Cardiac septum (tissue), 1 donor: ENCODE measurements around the gene ZMIZ1. TPM values are rescaled to one million over a fixed set of nuclear protein-coding genes. Genes with fewer than 3 reads are reported as not detected.

Experiments
- DNase-seq: peaks from one replicate; pipeline ENCODE4 v3.0.0-alpha.2; 2020; ENCODE audit warnings: low spot score
- intact Hi-C: fragments of 100-400 bp; cut with DNase I; formaldehyde crosslinking; loops from one replicate; pipeline ENCODE4 v1.14.0; 2022
- total RNA-seq: library from RNA; stranded (reverse); fragmentation: NEBNext Ultra II Directional; extraction: Animal tissue kit (Norgen Biotek cat#: 25700); gene quantifications from one replicate; pipeline ENCODE4 v1.2.1, GENCODE V29; 2021
- donor health status: DM: no; HTN: no; CAD: no.

ZMIZ1 gene
- total RNA-seq, 1 donor from 2014 or later = 40.7 TPM

- intact Hi-C loops = no loop called here
- no peak for DNase-seq
Observed at GRCh38 chr10:79140085-79140793, 71.5 kb downstream of the ZMIZ1 start.

GRCh38 chr10:79140855-79141254, 72.1 kb downstream of the ZMIZ1 start:
- intact Hi-C loops = no loop called here
- DNase-seq = no peak

GRCh38 chr10:79142064-79142491, 73.3 kb downstream of the ZMIZ1 start:
- intact Hi-C loops = no loop called here
- no peak for DNase-seq

- intact Hi-C loops = no loop called here
- no peak for DNase-seq
Observed at GRCh38 chr10:79142522-79143309, 74.0 kb downstream of the ZMIZ1 start.

- intact Hi-C loops = no loop called here
- DNase-seq = no peak
Observed at GRCh38 chr10:79143879-79144278, 75.1 kb downstream of the ZMIZ1 start.

GRCh38 chr10:79144351-79145173, 75.8 kb downstream of the ZMIZ1 start:
- intact Hi-C loops = no loop called here
- DNase-seq = no peak

- intact Hi-C loops = no loop called here
- no peak for DNase-seq
Observed at GRCh38 chr10:79145174-79145483, 76.4 kb downstream of the ZMIZ1 start.

GRCh38 chr10:79145517-79146470, 77.0 kb downstream of the ZMIZ1 start:
- intact Hi-C loops = no loop called here
- DNase-seq = no peak

GRCh38 chr10:79146611-79147130, 77.9 kb downstream of the ZMIZ1 start:
- intact Hi-C loops = no loop called here

GRCh38 chr10:79147306-79147705, 78.5 kb downstream of the ZMIZ1 start:
- intact Hi-C loops = no loop called here
- DNase-seq = no peak

More at GRCh38 chr10:79146611-79147130, 77.9 kb downstream of the ZMIZ1 start:
- DNase-seq = no peak

GRCh38 chr10:79147796-79148451, 79.2 kb downstream of the ZMIZ1 start:
- intact Hi-C loops = no loop called here

GRCh38 chr10:79148452-79149344, 79.9 kb downstream of the ZMIZ1 start:
- DNase-seq = peak; percentile 87
- intact Hi-C loops = no loop called here

More at GRCh38 chr10:79147796-79148451, 79.2 kb downstream of the ZMIZ1 start:
- DNase-seq = no peak

GRCh38 chr10:79149345-79149661, 80.5 kb downstream of the ZMIZ1 start:
- intact Hi-C loops = no loop called here
- DNase-seq = no peak

GRCh38 chr10:79149662-79150443, 81.1 kb downstream of the ZMIZ1 start:
- intact Hi-C loops = loop anchor here (2.0 to 5.0 kb wide), 2 partner anchors 81 to 178 kb away; partner anchors contain the start of gene ZMIZ1
- peak; percentile 95 for DNase-seq

- no peak for DNase-seq
- intact Hi-C loops = loop anchor here (2.0 to 5.0 kb wide), 2 partner anchors 82 to 178 kb away; partner anchors contain the start of gene ZMIZ1
Observed at GRCh38 chr10:79150444-79150754, 81.6 kb downstream of the ZMIZ1 start.

- intact Hi-C loops = loop anchor here (5.0 kb wide), 1 partner anchor 180 kb away; no protein-coding TSS in a partner anchor
- DNase-seq = no peak
Observed at GRCh38 chr10:79152423-79152817, 83.7 kb downstream of the ZMIZ1 start.

GRCh38 chr10:79153745-79154144, 85.0 kb downstream of the ZMIZ1 start:
- no peak for DNase-seq
- intact Hi-C loops = loop anchor here (2.0 to 5.0 kb wide), 2 partner anchors 15 to 181 kb away; no protein-coding TSS in a partner anchor
